Measurements from ENCODE around the gene TRIM69. TPM values are rescaled to one million over a fixed set of nuclear protein-coding genes. Genes with fewer than 3 reads are reported as not detected.
A peak's percentile ranks its signal among the peaks of the same experiment; 100 is the strongest.

TRIM69 gene
- polyA plus RNA-seq, 4 donors: 8.1 to 18.5 (median 10.9) TPM

DNA sequence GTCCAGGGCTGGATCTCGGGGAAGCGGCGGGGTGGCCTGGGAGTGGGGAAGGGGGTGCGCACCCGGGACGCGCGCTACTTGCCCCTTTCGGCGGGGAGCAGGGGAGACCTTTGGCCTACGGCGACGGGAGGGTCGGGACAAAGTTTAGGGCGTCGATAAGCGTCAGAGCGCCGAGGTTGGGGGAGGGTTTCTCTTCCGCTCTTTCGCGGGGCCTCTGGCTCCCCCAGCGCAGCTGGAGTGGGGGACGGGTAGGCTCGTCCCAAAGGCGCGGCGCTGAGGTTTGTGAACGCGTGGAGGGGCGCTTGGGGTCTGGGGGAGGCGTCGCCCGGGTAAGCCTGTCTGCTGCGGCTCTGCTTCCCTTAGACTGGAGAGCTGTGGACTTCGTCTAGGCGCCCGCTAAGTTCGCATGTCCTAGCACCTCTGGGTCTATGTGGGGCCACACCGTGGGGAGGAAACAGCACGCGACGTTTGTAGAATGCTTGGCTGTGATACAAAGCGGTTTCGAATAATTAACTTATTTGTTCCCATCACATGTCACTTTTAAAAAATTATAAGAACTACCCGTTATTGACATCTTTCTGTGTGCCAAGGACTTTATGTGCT lies 24.5 kb upstream of the TRIM69 start:
- FAIRE-seq: no peak
- 0% methylated on average over 45 to 46 of the region's 46 CpGs for WGBS, 3 donors
- Histone ChIP-seq H3K9me3 (ENCODE audit: control insufficient read depth in 2 of 2, insufficient read depth in 1 of 2, low read depth in 1 of 2, low read length in 1 of 2) (no peaks in the 10 kb centered on the region), H3K27me3 (ENCODE audit: control insufficient read depth in 3 of 3, insufficient read depth in 3 of 3, low read length in 3 of 3) (no peaks in the 10 kb centered on the region), H3K36me3 (ENCODE audit: control insufficient read depth in 3 of 3, insufficient read depth in 2 of 3, low read depth in 1 of 3, low read length in 3 of 3) (peaks cover 8 to 16% (median 13%) of the 10 kb centered on the region in 3 donors), H3K4me1 (ENCODE audit: control insufficient read depth in 3 of 3, insufficient read depth in 2 of 3, low read depth in 1 of 3, low read length in 2 of 3) (peaks cover 8 to 32% (median 11%) of the 10 kb centered on the region in 3 donors), H3K27ac (ENCODE audit: low read depth in 1 of 3, low read length in 2 of 3) (peak overlapping the region; percentile 91 to 100 (median 97)), H3K4me3 (ENCODE audit: low read depth in 1 of 3, low read length in 3 of 3) (peak overlapping the region; percentile 62 to 96 (median 79))
- DNase-seq: peak; percentile 83 to 90

DNA sequence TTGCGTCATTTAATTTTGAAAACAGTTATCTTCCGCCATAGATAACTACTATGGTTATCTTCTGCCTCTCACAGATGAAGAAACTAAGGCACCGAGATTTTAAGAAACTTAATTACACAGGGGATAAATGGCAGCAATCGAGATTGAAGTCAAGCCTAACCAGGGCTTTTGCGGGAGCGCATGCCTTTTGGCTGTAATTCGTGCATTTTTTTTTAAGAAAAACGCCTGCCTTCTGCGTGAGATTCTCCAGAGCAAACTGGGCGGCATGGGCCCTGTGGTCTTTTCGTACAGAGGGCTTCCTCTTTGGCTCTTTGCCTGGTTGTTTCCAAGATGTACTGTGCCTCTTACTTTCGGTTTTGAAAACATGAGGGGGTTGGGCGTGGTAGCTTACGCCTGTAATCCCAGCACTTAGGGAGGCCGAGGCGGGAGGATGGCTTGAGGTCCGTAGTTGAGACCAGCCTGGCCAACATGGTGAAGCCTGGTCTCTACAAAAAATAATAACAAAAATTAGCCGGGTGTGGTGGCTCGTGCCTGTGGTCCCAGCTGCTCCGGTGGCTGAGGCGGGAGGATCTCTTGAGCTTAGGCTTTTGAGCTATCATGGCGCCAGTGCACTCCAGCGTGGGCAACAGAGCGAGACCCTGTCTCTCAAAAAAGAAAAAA lies 23.9 kb upstream of the TRIM69 start:
- H3K27me3 ChIP-seq (ENCODE audit: control insufficient read depth in 3 of 3, insufficient read depth in 3 of 3, low read length in 3 of 3): no peaks in the 10 kb centered on the region
- FAIRE-seq: no peak
- peak overlapping the region; percentile 91 to 100 (median 97) for H3K27ac ChIP-seq (ENCODE audit: low read depth in 1 of 3, low read length in 2 of 3)
- DNase-seq: peak; percentile 88 to 92
- peaks cover 9 to 28% (median 11%) of the 10 kb centered on the region in 3 donors for H3K4me1 ChIP-seq (ENCODE audit: control insufficient read depth in 3 of 3, insufficient read depth in 2 of 3, low read depth in 1 of 3, low read length in 2 of 3)
- peaks cover 8 to 18% (median 16%) of the 10 kb centered on the region in 3 donors for H3K36me3 ChIP-seq (ENCODE audit: control insufficient read depth in 3 of 3, insufficient read depth in 2 of 3, low read depth in 1 of 3, low read length in 3 of 3)
- WGBS, 3 donors: 0 to 5% (median 1%) methylated on average over 24 of the region's 24 CpGs
- peaks cover 0 to under 1% of the 10 kb centered on the region in 2 donors for H3K9me3 ChIP-seq (ENCODE audit: control insufficient read depth in 2 of 2, insufficient read depth in 1 of 2, low read depth in 1 of 2, low read length in 1 of 2)
- H3K4me3 ChIP-seq (ENCODE audit: low read depth in 1 of 3, low read length in 3 of 3): peak overlapping the region; percentile 62 to 96 (median 79)

DNA sequence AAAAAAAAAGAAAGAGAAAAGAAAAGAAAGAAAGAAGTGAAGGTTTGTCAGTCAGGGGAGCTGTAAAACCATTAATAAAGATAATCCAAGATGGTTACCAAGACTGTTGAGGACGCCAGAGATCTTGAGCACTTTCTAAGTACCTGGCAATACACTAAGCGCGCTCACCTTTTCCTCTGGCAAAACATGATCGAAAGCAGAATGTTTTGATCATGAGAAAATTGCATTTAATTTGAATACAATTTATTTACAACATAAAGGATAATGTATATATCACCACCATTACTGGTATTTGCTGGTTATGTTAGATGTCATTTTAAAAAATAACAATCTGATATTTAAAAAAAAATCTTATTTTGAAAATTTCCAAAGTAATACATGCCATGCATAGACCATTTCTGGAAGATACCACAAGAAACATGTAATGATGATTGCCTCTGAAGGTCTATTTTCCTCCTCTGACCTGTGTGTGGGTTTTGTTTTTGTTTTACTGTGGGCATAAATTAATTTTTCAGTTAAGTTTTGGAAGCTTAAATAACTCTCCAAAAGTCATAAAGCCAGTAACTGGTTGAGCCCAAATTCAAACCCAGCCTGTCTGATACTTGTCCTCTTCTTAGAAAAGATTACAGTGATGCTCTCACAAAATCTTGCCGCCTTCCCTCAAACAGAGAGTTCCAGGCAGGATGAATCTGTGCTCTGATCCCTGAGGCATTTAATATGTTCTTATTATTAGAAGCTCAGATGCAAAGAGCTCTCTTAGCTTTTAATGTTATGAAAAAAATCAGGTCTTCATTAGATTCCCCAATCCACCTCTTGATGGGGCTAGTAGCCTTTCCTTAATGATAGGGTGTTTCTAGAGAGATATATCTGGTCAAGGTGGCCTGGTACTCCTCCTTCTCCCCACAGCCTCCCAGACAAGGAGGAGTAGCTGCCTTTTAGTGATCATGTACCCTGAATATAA lies 23.0 kb upstream of the TRIM69 start:
- WGBS, 3 donors: 22 to 25% (median 24%) methylated on average over 5 of the region's 5 CpGs
- Histone ChIP-seq H3K4me1 (ENCODE audit: control insufficient read depth in 3 of 3, insufficient read depth in 2 of 3, low read depth in 1 of 3, low read length in 2 of 3) (peaks cover 4 to 20% (median 11%) of the 10 kb centered on the region in 3 donors), H3K9me3 (ENCODE audit: control insufficient read depth in 2 of 2, insufficient read depth in 1 of 2, low read depth in 1 of 2, low read length in 1 of 2) (peaks cover 0 to 4% of the 10 kb centered on the region in 2 donors)

DNA sequence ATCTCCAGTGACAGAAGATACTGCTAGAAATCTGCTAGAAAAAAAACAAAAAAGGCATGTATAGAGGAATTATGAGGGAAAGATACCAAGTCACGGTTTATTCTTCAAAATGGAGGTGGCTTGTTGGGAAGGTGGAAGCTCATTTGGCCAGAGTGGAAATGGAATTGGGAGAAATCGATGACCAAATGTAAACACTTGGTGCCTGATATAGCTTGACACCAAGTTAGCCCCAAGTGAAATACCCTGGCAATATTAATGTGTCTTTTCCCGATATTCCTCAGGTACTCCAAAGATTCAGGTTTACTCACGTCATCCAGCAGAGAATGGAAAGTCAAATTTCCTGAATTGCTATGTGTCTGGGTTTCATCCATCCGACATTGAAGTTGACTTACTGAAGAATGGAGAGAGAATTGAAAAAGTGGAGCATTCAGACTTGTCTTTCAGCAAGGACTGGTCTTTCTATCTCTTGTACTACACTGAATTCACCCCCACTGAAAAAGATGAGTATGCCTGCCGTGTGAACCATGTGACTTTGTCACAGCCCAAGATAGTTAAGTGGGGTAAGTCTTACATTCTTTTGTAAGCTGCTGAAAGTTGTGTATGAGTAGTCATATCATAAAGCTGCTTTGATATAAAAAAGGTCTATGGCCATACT lies 21.1 kb upstream of the TRIM69 start:
- peaks cover 13 to 24% (median 20%) of the 10 kb centered on the region in 3 donors for H3K36me3 ChIP-seq (ENCODE audit: control insufficient read depth in 3 of 3, insufficient read depth in 2 of 3, low read depth in 1 of 3, low read length in 3 of 3)
- no peaks in the 10 kb centered on the region for H3K27me3 ChIP-seq (ENCODE audit: control insufficient read depth in 3 of 3, insufficient read depth in 3 of 3, low read length in 3 of 3)
- H3K9me3 ChIP-seq (ENCODE audit: control insufficient read depth in 2 of 2, insufficient read depth in 1 of 2, low read depth in 1 of 2, low read length in 1 of 2): peaks cover 0 to 4% of the 10 kb centered on the region in 2 donors
- DNase-seq (no peak), FAIRE-seq (no peak)
- peaks cover 4 to 13% (median 11%) of the 10 kb centered on the region in 3 donors for H3K4me1 ChIP-seq (ENCODE audit: control insufficient read depth in 3 of 3, insufficient read depth in 2 of 3, low read depth in 1 of 3, low read length in 2 of 3)
- H3K27ac ChIP-seq (ENCODE audit: low read depth in 1 of 3, low read length in 2 of 3): peak overlapping the region in 1 of 3 donors; percentile 65
- WGBS, 3 donors: 57 to 61% (median 57%) methylated on average over 6 of the region's 6 CpGs
- H3K4me3 ChIP-seq (ENCODE audit: low read depth in 1 of 3, low read length in 3 of 3): peak overlapping the region in 2 of 3 donors; percentile 12 to 79

More for the DNA sequence above, 23.0 kb upstream of the TRIM69 start:
- Histone ChIP-seq H3K36me3 (ENCODE audit: control insufficient read depth in 3 of 3, insufficient read depth in 2 of 3, low read depth in 1 of 3, low read length in 3 of 3) (peaks cover 8 to 23% (median 16%) of the 10 kb centered on the region in 3 donors), H3K27me3 (ENCODE audit: control insufficient read depth in 3 of 3, insufficient read depth in 3 of 3, low read length in 3 of 3) (no peaks in the 10 kb centered on the region), H3K4me3 (ENCODE audit: low read depth in 1 of 3, low read length in 3 of 3) (peak overlapping the region; percentile 62 to 96 (median 79)), H3K27ac (ENCODE audit: low read depth in 1 of 3, low read length in 2 of 3) (peak overlapping the region; percentile 91 to 100 (median 97))
- FAIRE-seq (no peak), DNase-seq (no peak)

DNA sequence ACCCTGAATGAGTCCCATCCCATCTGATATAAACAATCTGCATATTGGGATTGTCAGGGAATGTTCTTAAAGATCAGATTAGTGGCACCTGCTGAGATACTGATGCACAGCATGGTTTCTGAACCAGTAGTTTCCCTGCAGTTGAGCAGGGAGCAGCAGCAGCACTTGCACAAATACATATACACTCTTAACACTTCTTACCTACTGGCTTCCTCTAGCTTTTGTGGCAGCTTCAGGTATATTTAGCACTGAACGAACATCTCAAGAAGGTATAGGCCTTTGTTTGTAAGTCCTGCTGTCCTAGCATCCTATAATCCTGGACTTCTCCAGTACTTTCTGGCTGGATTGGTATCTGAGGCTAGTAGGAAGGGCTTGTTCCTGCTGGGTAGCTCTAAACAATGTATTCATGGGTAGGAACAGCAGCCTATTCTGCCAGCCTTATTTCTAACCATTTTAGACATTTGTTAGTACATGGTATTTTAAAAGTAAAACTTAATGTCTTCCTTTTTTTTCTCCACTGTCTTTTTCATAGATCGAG lies 20.5 kb upstream of the TRIM69 start:
- FAIRE-seq (no peak), DNase-seq (no peak)
- Histone ChIP-seq H3K9me3 (ENCODE audit: control insufficient read depth in 2 of 2, insufficient read depth in 1 of 2, low read depth in 1 of 2, low read length in 1 of 2) (peaks cover 0 to 4% of the 10 kb centered on the region in 2 donors), H3K4me3 (ENCODE audit: low read depth in 1 of 3, low read length in 3 of 3) (peak overlapping the region in 1 of 3 donors; percentile 12), H3K27ac (ENCODE audit: low read depth in 1 of 3, low read length in 2 of 3) (peak overlapping the region in 2 of 3 donors; percentile 45 to 47), H3K36me3 (ENCODE audit: control insufficient read depth in 3 of 3, insufficient read depth in 2 of 3, low read depth in 1 of 3, low read length in 3 of 3) (peaks cover 13 to 24% (median 20%) of the 10 kb centered on the region in 3 donors), H3K4me1 (ENCODE audit: control insufficient read depth in 3 of 3, insufficient read depth in 2 of 3, low read depth in 1 of 3, low read length in 2 of 3) (peaks cover 4 to 12% (median 11%) of the 10 kb centered on the region in 3 donors), H3K27me3 (ENCODE audit: control insufficient read depth in 3 of 3, insufficient read depth in 3 of 3, low read length in 3 of 3) (no peaks in the 10 kb centered on the region)
- WGBS, 3 donors: 71 to 79% (median 75%) methylated on average over 2 of the region's 2 CpGs

DNA sequence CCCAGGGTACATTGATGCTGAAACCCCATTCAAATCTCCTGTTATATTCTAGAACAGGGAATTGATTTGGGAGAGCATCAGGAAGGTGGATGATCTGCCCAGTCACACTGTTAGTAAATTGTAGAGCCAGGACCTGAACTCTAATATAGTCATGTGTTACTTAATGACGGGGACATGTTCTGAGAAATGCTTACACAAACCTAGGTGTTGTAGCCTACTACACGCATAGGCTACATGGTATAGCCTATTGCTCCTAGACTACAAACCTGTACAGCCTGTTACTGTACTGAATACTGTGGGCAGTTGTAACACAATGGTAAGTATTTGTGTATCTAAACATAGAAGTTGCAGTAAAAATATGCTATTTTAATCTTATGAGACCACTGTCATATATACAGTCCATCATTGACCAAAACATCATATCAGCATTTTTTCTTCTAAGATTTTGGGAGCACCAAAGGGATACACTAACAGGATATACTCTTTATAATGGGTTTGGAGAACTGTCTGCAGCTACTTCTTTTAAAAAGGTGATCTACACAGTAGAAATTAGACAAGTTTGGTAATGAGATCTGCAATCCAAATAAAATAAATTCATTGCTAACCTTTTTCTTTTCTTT lies 19.2 kb upstream of the TRIM69 start:
- 71 to 82% (median 76%) methylated on average over 2 of the region's 2 CpGs for WGBS, 3 donors
- Histone ChIP-seq H3K4me1 (ENCODE audit: control insufficient read depth in 3 of 3, insufficient read depth in 2 of 3, low read depth in 1 of 3, low read length in 2 of 3) (peaks cover 4 to 12% (median 11%) of the 10 kb centered on the region in 3 donors), H3K9me3 (ENCODE audit: control insufficient read depth in 2 of 2, insufficient read depth in 1 of 2, low read depth in 1 of 2, low read length in 1 of 2) (peaks cover 0 to 4% of the 10 kb centered on the region in 2 donors), H3K27me3 (ENCODE audit: control insufficient read depth in 3 of 3, insufficient read depth in 3 of 3, low read length in 3 of 3) (no peaks in the 10 kb centered on the region), H3K27ac (ENCODE audit: low read depth in 1 of 3, low read length in 2 of 3) (no peak overlapping the region), H3K36me3 (ENCODE audit: control insufficient read depth in 3 of 3, insufficient read depth in 2 of 3, low read depth in 1 of 3, low read length in 3 of 3) (peaks cover 13 to 24% (median 20%) of the 10 kb centered on the region in 3 donors), H3K4me3 (ENCODE audit: low read depth in 1 of 3, low read length in 3 of 3) (no peak overlapping the region)
- no peak for DNase-seq
- FAIRE-seq: no peak

DNA sequence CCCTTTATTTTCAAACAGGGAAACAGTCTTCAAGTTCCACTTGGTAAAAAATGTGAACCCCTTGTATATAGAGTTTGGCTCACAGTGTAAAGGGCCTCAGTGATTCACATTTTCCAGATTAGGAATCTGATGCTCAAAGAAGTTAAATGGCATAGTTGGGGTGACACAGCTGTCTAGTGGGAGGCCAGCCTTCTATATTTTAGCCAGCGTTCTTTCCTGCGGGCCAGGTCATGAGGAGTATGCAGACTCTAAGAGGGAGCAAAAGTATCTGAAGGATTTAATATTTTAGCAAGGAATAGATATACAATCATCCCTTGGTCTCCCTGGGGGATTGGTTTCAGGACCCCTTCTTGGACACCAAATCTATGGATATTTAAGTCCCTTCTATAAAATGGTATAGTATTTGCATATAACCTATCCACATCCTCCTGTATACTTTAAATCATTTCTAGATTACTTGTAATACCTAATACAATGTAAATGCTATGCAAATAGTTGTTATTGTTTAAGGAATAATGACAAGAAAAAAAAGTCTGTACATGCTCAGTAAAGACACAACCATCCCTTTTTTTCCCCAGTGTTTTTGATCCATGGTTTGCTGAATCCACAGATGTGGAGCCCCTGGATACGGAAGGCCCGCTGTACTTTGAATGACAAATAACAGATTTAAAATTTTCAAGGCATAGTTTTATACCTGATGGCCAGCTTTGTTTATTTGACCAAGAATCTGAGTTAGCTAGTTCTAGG lies 18.0 kb upstream of the TRIM69 start:
- no peak overlapping the region for H3K27ac ChIP-seq (ENCODE audit: low read depth in 1 of 3, low read length in 2 of 3)
- no peak overlapping the region for H3K4me3 ChIP-seq (ENCODE audit: low read depth in 1 of 3, low read length in 3 of 3)
- H3K4me1 ChIP-seq (ENCODE audit: control insufficient read depth in 3 of 3, insufficient read depth in 2 of 3, low read depth in 1 of 3, low read length in 2 of 3): peaks cover 4 to 11% (median 9%) of the 10 kb centered on the region in 3 donors
- 53 to 64% (median 58%) methylated on average over 4 of the region's 4 CpGs for WGBS, 3 donors
- FAIRE-seq: no peak
- DNase-seq: no peak
- peaks cover 0 to 4% of the 10 kb centered on the region in 2 donors for H3K9me3 ChIP-seq (ENCODE audit: control insufficient read depth in 2 of 2, insufficient read depth in 1 of 2, low read depth in 1 of 2, low read length in 1 of 2)
- peaks cover 13 to 24% (median 20%) of the 10 kb centered on the region in 3 donors for H3K36me3 ChIP-seq (ENCODE audit: control insufficient read depth in 3 of 3, insufficient read depth in 2 of 3, low read depth in 1 of 3, low read length in 3 of 3)
- H3K27me3 ChIP-seq (ENCODE audit: control insufficient read depth in 3 of 3, insufficient read depth in 3 of 3, low read length in 3 of 3): no peaks in the 10 kb centered on the region

Data from small intestine (tissue), 7 donors.